ENCODE results near the gene PDSS1. TPM values are rescaled to one million over a fixed set of nuclear protein-coding genes. Genes with fewer than 3 reads are reported as not detected.
A peak's percentile ranks its signal among the peaks of the same experiment; 100 is the strongest.

Gene PDSS1
- total and polyA plus RNA-seq, 9 of the 15 experiments (the other 6 are each of a cell fraction or from before 2014, with no cell fraction given) = 11.0 to 59.5 (median 45.3) TPM

- TF ChIP-seq CLOCK (CRISPR knock-in tag; IDR thresholded peaks at IDR 0.05; ENCODE audit: borderline replicate concordance) = no peak
- no peak for TF ChIP-seq STAT5A (IDR thresholded peaks at IDR 0.05; ENCODE audit: borderline replicate concordance, low read length)
- no peak for TF ChIP-seq RUNX1 (IDR thresholded peaks at IDR 0.05; ENCODE audit: low read depth)
- TF ChIP-seq ESRRB (CRISPR knock-in tag; IDR thresholded peaks at IDR 0.05; ENCODE audit: borderline replicate concordance) = no peak
- 0 out of 2 replicates have a peak, but pooled peaks have one; percentile 8 for TF ChIP-seq ERF (CRISPR knock-in tag; IDR thresholded peaks at IDR 0.05)
- peak; percentile 82 for TF ChIP-seq KDM5B (IDR thresholded peaks at IDR 0.05; ENCODE audit: insufficient replicate concordance, low read depth, low read length)
- no peak for TF ChIP-seq ZNF668 (CRISPR knock-in tag; IDR thresholded peaks at IDR 0.05)
- no peak for TF ChIP-seq NCOA6 (IDR thresholded peaks at IDR 0.05)
- peak; percentile 60 for TF ChIP-seq POLR2H (tag; IDR thresholded peaks at IDR 0.05; ENCODE audit: low read depth)
- TF ChIP-seq L3MBTL2 (IDR thresholded peaks at IDR 0.05) = peak; percentile 75; the same call in 1 of the 2 replicates
- no peak for TF ChIP-seq SRSF3 (IDR thresholded peaks at IDR 0.05; ENCODE audit: insufficient read depth, low read length)
- peak; percentile 54 for TF ChIP-seq SMAD4 (CRISPR knock-in tag; conservative IDR thresholded peaks at IDR 0.05)
- no peak for TF ChIP-seq RREB1 (CRISPR knock-in tag; IDR thresholded peaks at IDR 0.05)
- TF ChIP-seq ADNP (tag; IDR thresholded peaks at IDR 0.05) = no peak
- TF ChIP-seq ZKSCAN8 (CRISPR knock-in tag; IDR thresholded peaks at IDR 0.05) = no peak
These were observed at the start of gene PDSS1 (continued) for GRCh38 chr10:26697163-26697921.

Measured in K562 (cell line).